GM19351 (cell line): ENCODE measurements around the gene FAAP20.

ENCODE experiments used
- ATAC-seq: cut with Tn5 transposase; IDR thresholded peaks from one replicate; pipeline ENCODE4 v1.9.1; 2021; ENCODE audit warnings: mild to moderate bottlenecking, moderate library complexity; ENCODE audit not compliant: unreplicated experiment

The FAAP20 gene, protein sequence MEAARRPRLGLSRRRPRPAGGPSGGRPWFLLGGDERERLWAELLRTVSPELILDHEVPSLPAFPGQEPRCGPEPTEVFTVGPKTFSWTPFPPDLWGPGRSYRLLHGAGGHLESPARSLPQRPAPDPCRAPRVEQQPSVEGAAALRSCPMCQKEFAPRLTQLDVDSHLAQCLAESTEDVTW

DNA sequence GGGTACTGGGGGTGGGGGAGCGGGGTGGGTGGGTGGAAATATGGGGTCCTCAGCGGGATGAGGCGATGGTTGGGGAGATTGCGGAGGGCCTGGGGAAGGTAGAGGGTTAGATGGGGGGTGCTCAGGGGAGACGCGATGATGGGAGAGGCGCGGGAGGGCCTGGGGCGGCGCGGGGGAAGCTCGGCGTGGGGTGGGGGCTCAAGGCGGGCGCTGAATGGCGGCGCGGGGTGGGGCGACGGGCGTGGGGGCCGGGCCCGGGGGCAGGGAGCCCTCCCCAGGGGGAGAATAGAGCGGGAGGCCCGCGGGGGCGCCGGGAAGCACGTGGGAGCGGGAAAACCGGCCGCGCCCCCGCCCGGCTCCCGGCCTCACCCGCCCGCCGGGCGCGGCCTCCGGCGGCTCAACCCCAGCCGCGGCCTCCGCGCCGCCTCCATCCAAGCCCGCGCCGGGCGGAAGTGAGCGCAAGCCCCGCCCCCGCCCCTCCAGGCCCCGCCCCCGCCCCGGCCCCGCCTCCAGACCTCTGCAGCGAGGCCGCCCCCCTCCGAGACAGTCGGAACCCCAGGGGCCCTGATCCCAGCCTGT lies at the start of gene FAAP20:
Gene FAAP20, minus strand, starts transcription at position 454 of the 579 bp plus-strand sequence. Its CDS starts 23 bp downstream, at position 431.
- ATAC-seq, result peak; percentile 50

DNA sequence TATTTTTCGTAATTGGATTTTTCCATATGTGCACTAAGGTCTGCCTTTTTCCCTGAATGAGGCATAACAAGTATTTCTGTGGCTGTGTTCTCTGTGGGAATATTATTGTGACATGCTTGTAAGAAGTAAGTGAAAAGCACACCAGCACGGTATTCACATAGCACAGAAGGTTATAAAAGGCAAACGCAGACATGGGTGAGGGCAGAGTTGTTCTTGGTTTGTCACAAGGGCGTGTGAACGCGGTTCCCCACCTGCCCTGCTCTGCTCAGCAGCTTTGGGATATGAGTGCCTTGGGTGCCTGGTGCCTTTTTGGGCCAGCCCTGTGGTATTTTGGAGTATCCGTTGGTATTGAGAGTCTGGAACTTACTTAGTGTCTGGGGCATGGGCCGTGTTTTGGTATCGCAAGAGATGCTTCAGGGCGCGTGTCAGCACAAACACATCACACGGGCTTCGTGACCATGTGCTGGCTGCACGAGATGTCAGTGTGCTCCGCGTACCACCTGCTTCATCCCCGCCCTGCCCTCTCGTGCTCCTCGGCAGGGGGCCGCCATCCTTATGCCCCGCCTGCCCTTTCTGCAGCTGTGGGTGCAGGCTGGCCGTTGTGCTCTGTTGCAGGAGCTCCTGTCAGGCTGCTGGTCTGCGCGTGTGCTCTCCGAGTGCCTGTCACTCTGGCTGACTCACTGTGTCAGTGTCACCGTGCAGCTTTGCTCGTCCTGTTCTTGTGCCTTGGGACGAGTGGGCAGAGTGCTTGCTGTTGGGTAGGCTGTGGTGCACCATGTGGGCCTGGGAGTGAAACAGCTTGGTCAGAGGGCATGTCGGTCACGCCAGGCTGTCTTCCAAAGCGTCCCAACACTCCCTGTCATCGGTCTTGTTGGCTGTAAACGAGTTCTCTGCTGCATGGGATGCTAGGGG lies 48.5 kb upstream of the FAAP20 start:
- ATAC-seq, result no peak

GRCh38 chr1:2241820-2242219 lies 47.2 kb upstream of the FAAP20 start:
- no peak for ATAC-seq

GRCh38 chr1:2240270-2241156 lies 45.9 kb upstream of the FAAP20 start:
- ATAC-seq, result no peak

- ATAC-seq, result no peak
Measured at GRCh38 chr1:2239384-2239985, 44.9 kb upstream of the FAAP20 start.

- no peak for ATAC-seq
Measured at GRCh38 chr1:2239013-2239370, 44.4 kb upstream of the FAAP20 start.

GRCh38 chr1:2238361-2239012 lies 43.9 kb upstream of the FAAP20 start:
- no peak for ATAC-seq

DNA sequence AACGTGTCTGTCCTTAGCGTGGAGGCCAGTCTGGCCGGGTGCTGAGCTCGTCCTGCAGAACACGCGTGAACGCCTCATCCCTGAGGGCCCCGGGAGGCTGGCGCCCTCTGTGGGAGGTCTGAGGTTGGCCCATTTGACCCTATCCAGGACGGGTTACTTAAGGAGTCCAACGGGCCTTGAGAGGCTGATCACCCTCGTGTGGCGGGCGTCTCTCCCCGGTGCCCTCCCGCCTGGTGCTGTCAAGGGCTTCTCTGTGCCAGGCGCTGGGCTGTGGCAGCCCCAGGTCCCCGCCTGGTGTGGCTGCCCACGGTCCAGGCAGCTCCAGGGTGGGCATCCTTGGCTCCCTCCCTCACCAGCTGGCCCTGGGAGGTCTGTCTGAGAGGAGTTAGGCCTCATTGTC lies 43.2 kb upstream of the FAAP20 start:
- ATAC-seq, result no peak

DNA sequence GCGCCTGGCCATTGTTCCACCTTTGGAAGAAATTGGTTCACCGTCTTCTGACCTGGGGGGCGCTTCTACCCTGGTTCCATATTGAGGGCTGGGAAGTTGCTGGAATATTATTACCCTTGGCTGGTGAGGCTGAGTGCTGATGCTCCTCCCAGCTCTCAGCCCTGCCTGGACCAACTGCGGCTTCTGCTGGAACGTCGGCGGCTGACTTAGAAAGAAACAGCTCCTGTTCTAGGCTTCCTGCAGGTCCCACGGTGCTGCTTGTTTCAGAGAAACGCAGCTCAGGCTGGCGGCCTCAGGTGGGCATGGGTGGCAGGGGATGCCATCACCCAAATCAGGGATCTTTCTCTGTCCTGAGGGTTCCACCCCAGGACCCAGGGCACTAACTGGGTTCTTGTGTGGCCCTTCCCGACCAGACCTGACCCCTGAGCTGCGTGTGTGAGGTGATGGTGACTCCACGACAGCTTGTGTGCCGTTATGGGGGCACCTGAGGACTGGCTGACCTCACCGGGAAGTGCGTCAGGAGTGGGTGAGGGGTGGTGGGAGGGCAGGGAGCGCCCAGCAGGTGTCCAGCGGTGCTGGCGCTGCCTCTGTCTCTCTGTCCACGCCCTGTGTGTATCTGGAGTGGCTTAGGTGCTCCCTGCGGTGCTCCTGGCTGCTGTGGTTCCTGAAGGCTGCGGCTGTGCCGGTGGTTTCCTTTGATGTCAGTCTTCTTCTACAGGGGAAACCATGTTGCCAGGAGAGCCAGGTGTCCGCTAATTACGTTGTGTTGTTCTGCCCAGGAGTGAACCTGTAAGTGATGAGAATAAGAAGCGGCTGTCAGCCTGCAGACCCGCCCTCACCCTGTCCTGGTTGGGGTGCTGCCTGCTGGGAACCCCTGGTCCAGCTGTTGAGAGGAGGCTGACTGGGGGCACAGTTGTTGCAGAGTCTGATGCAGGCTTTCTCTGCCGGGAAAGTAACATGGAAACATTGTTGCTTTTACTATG lies 42.4 kb upstream of the FAAP20 start:
- no peak for ATAC-seq

DNA sequence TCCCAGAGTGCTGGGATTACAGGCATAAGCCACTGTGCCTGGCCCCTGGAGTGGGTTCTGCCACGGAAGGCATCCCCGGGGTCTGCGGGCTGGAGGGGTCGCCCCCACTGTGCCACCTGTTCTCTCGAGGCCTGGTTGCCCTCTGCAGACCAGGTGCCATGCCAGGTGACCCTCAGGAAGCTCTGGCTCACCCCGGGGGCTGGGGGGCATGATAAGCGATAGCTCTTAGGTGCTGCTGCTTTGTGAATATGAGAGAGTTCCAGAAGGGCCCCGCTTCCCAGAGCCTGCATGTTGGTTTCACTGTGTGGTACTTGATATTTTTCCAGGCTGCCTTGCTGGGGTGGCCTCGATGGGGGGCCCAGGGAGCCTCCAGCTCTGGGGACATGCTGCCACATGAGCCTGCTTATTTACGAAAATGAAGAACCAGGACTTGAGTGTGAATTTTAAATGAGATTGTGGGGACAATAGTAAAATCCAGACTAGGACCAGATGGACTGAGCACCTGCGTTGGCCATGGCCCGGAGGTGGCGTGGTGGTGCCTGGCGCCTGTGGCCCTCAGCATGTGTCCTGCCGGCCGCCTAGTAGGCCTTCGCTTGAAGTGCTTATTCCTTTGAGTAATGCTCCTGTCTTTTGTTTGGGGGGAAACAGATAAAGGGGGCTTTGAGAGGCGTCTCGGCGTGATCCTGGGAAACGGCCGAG lies 40.9 kb upstream of the FAAP20 start:
- no peak for ATAC-seq

GRCh38 chr1:2234762-2235113 lies 40.2 kb upstream of the FAAP20 start:
- ATAC-seq, result no peak

- ATAC-seq, result peak; percentile 76
Measured at GRCh38 chr1:2233997-2234761, 39.6 kb upstream of the FAAP20 start.

- ATAC-seq, result no peak
Measured at GRCh38 chr1:2233468-2233867, 38.9 kb upstream of the FAAP20 start.

GRCh38 chr1:2232916-2233438 lies 38.4 kb upstream of the FAAP20 start:
- ATAC-seq, result no peak

DNA sequence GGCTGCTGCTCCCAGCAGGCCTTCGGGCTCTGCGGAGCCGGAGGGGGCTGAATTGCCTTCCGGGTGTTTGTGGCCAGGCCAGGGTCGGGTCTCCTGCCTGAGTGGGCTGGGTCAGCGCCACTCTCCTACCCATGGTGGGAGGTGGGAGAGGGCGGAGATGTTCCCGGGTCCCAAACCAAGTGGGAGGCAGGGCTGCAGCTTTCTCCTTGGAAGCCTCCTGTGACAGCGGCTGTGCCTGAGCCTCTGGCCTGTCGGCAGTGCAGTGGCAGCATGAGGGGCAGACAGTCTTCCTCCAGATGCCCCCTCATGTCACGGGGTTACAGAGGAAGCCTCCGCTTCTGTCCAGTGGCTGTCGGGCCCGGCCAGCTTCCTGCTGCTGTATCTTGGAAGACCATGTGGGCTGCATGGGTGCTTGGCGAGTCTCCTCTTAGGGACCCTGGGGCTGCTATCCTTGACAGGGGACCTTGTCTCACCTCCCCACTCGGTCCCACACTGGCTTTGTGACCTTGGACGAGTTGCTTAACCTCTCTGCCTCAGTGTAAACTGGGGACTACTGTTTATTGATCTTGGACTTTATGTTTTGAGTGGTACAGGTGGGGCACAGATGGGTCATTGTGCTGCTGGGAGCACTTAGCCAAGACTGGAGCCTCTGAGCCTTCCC lies 37.8 kb upstream of the FAAP20 start:
- ATAC-seq, result no peak

GRCh38 chr1:2231532-2232254 lies 37.1 kb upstream of the FAAP20 start:
- no peak for ATAC-seq
